GM12874 (cell line): ENCODE measurements around the gene LIPC.

Experiments
- CTCF ChIP-seq: IDR thresholded peaks from 2 replicates; pipeline ENCODE4 v1.5.1; 2011; ENCODE audit warnings: low read depth, mild to moderate bottlenecking, control low read depth, low read length, moderate library complexity; ENCODE audit not compliant: insufficient read depth

LIPC gene

GRCh38 chr15:58398071-58398470 lies 33.7 kb upstream of the LIPC start:
- TF ChIP-seq CTCF: no peak

GRCh38 chr15:58398643-58399042 lies 33.1 kb upstream of the LIPC start:
- no peak for TF ChIP-seq CTCF

- TF ChIP-seq CTCF: no peak
These were observed 32.1 kb upstream of the LIPC start for GRCh38 chr15:58399739-58400138.

- TF ChIP-seq CTCF: no peak
These were observed 30.5 kb upstream of the LIPC start for GRCh38 chr15:58401276-58401675.

- TF ChIP-seq CTCF: no peak
These were observed 29.7 kb upstream of the LIPC start for GRCh38 chr15:58401991-58402649.

DNA sequence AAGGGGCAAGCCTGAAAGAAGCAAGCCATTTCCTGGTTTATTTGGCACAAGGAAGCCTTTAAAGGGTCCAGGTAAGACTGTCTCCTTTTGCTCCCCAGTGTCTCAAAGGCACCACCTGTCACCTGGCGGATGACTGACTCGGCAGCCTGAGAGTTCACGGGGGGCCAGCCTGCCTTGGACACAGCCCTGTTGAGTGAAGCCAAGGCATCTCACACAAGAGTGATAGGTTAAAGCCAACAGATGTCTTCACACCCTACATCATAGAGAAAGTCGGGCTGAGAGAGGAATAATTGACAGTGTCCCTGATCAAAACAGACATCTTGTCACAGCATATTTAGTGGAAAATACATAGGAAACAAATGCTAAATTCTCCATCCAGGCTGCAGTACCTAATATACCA lies 28.2 kb upstream of the LIPC start:
- no peak for TF ChIP-seq CTCF

DNA sequence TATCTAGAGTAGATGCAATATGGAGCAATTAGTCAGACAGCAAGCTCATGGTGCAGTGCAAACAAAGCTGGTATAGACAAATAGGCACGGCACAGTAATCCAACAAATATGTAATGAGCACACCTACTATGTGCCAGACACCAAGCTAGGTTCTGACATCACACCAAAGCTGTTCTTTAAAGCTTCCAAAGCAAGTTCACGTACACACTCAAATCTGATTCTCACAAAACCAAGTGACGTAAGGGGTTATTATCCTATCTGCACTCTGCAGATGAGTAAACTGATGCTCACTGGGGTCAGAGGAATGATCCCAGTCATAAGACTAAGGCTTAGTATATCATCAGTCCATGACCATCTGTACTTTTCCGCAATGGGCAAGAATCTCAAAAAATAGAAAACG lies 27.8 kb upstream of the LIPC start:
- no peak for TF ChIP-seq CTCF

GRCh38 chr15:58404722-58405121 lies 27.1 kb upstream of the LIPC start:
- TF ChIP-seq CTCF: no peak
